Measurements from ENCODE around the gene LRRC14B. TPM values are rescaled to one million over a fixed set of nuclear protein-coding genes. Genes with fewer than 3 reads are reported as not detected.

LRRC14B gene
- total RNA-seq, 1 donor from 2014 or later = not detected

DNA sequence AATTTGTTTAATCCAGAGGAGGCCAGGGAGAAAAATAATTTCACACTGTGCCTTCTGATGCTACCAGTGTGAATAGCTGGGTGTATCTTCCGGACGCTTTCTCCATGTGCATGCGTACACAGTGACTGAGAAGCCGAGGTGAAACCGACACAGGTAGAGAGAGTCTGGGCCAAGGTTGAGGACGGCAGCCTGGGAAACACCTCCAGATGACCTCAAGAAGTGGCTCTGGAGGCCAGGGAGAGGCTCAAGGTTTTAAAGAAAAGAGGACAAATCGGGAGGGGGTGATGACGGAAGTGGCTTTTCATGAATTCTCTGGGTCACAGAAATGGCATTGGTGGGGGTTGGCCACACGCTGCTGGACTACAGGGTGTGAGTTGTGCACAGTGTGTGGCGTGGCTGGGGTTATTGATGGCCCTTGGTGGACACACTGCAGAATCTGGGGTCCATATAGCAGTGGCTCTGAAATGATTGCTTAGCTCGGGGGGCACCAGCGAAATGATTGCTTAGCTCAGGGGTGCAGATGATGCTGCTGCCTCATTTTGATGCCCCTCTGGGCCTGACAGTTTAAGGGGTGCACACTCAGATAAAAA lies 34.1 kb upstream of the LRRC14B start:
- TF ChIP-seq, protein P1, sequence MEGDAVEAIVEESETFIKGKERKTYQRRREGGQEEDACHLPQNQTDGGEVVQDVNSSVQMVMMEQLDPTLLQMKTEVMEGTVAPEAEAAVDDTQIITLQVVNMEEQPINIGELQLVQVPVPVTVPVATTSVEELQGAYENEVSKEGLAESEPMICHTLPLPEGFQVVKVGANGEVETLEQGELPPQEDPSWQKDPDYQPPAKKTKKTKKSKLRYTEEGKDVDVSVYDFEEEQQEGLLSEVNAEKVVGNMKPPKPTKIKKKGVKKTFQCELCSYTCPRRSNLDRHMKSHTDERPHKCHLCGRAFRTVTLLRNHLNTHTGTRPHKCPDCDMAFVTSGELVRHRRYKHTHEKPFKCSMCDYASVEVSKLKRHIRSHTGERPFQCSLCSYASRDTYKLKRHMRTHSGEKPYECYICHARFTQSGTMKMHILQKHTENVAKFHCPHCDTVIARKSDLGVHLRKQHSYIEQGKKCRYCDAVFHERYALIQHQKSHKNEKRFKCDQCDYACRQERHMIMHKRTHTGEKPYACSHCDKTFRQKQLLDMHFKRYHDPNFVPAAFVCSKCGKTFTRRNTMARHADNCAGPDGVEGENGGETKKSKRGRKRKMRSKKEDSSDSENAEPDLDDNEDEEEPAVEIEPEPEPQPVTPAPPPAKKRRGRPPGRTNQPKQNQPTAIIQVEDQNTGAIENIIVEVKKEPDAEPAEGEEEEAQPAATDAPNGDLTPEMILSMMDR (IDR thresholded peaks at IDR 0.05) = no peak
- Mint-ChIP-seq H3K4me3 (ENCODE audit: unreplicated experiment) (no peak overlapping the region), H3K4me1 (ENCODE audit: low read depth) (peaks cover 37% of the 10 kb centered on the region), H3K27me3 (ENCODE audit: low read depth) (peaks cover 8% of the 10 kb centered on the region), H3K27ac (ENCODE audit: unreplicated experiment) (no peak overlapping the region), H3K9me3 (ENCODE audit: low read depth) (no peaks in the 10 kb centered on the region), H3K36me3 (ENCODE audit: low read depth) (peaks cover 3% of the 10 kb centered on the region)
- DNase-seq (ENCODE audit: low spot score) = peak; percentile 60

DNA sequence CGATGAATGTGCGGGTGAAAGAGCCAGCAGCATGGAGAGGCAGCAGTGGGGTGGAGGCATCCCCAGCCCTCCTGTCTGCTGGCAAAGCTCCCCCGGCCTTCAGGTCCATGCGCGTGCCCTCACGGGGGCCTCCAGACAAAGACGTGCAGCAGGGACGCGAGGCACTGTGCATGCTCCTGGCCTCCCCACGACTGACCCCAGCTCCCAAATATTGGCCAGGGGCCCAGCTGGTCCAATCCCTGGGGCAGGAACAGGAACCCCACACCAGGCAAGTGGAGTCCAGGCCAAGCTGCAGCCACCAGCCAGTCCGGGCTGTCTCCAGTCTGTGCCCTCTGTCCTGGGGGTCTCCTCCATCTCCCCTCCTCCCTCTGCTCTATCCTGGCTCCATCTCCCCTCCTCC lies 33.5 kb upstream of the LRRC14B start:
- H3K4me3 Mint-ChIP-seq (ENCODE audit: unreplicated experiment) = no peak overlapping the region
- peak; percentile 74 for DNase-seq (ENCODE audit: low spot score)
- no peak overlapping the region for H3K27ac Mint-ChIP-seq (ENCODE audit: unreplicated experiment)
- no peaks in the 10 kb centered on the region for H3K9me3 Mint-ChIP-seq (ENCODE audit: low read depth)
- TF ChIP-seq, protein P1 (IDR thresholded peaks at IDR 0.05) = no peak
- H3K27me3 Mint-ChIP-seq (ENCODE audit: low read depth) = peaks cover 8% of the 10 kb centered on the region
- H3K4me1 Mint-ChIP-seq (ENCODE audit: low read depth) = peaks cover 37% of the 10 kb centered on the region
- H3K36me3 Mint-ChIP-seq (ENCODE audit: low read depth) = peaks cover 3% of the 10 kb centered on the region

DNA sequence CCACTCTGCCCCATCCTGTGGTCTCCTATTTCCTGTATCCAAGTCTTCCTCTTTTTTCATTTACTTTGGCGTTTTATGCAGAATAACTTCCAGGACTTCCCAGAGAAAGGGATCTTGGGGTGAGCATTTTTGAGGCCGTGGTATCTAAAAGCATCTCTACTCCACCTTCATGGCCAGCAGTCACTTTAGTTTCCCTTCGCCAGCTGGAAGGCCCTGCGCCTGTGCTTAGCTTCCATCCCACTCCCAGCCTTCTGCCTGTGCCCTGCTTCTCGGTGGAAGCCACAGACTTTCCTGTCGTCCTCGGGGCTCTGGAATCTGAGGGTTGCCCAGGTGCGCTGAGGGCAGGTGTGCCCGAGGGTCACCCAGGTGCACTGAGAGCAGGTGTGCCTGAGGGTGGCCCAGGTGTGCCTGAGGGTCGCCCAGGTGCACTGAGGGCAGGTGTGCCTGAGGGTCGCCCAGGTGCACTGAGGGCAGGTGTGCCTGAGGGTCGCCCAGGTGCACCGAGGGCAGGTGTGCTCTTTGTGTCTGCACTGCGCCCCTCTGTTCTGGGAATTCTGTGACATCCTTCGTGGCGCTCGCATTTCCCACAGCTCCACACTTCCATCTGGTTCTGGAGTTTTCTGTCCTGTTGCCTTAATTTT lies 32.4 kb upstream of the LRRC14B start:
- H3K36me3 Mint-ChIP-seq (ENCODE audit: low read depth) = peaks cover 3% of the 10 kb centered on the region
- no peaks in the 10 kb centered on the region for H3K9me3 Mint-ChIP-seq (ENCODE audit: low read depth)
- TF ChIP-seq, protein P1 (IDR thresholded peaks at IDR 0.05) = no peak
- peak; percentile 74 for DNase-seq (ENCODE audit: low spot score)
- H3K27ac Mint-ChIP-seq (ENCODE audit: unreplicated experiment) = peak overlapping the region; percentile 73
- no peak overlapping the region for H3K4me3 Mint-ChIP-seq (ENCODE audit: unreplicated experiment)
- H3K4me1 Mint-ChIP-seq (ENCODE audit: low read depth) = peaks cover 33% of the 10 kb centered on the region
- peaks cover 8% of the 10 kb centered on the region for H3K27me3 Mint-ChIP-seq (ENCODE audit: low read depth)

DNA sequence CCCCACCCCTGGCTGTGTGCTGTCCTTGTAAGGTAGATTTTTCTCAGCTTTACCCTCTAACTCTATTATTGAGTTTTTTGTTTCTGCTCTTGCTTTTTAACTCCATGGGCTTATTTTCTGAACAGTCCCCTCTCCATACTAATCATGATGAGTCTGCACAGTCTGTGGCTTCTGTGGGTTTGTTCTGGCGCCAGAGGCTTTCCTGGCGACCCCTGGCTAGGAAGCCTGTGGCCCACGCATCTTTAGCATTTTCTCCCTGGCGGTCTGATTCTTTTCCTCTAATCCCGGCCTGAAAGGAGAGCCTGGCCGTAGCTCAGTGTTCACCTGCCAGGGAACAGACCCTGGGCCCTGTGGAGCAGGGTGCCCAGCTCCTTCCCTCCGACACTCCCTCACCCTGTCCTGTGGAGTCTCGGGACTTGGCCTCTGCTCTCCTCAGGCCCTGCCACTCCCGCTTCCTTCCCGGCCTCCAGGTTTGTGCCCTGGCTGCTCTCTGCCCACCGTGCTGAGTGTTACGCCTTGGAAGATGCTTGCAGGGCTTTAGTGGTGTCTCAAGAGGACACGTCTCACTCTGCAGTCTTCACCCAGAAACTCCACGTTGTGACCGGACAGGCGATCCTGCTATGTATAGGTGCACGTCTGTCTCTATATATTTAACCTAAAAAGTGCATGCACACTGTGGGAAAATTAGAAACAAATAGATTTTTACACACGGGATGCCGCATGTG lies 31.7 kb upstream of the LRRC14B start:
- H3K4me3 Mint-ChIP-seq (ENCODE audit: unreplicated experiment) = no peak overlapping the region
- TF ChIP-seq, protein P1 (IDR thresholded peaks at IDR 0.05) = no peak
- H3K36me3 Mint-ChIP-seq (ENCODE audit: low read depth) = peaks cover 2% of the 10 kb centered on the region
- H3K4me1 Mint-ChIP-seq (ENCODE audit: low read depth) = peaks cover 28% of the 10 kb centered on the region
- H3K27me3 Mint-ChIP-seq (ENCODE audit: low read depth) = peaks cover 6% of the 10 kb centered on the region
- no peaks in the 10 kb centered on the region for H3K9me3 Mint-ChIP-seq (ENCODE audit: low read depth)
- peak; percentile 67 for DNase-seq (ENCODE audit: low spot score)
- H3K27ac Mint-ChIP-seq (ENCODE audit: unreplicated experiment) = peak overlapping the region; percentile 73

DNA sequence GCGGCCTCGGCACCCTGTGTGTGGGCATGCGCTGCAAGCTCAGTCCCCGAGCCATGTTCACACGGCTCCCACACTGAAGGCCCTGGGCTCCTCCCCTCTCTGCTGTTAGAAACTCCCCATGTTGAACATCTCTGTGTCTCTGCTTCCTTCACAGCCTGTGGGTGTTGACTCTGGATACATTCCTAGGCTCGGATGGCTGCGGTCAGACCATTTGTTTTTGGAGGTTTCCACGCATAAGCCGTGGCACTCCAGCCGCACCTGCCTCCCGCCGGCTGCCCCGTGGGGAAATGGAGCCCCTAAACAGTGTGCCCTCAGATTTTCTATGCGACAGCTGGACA lies 31.2 kb upstream of the LRRC14B start:
- DNase-seq (ENCODE audit: low spot score) = peak; percentile 63
- H3K36me3 Mint-ChIP-seq (ENCODE audit: low read depth) = peaks cover 2% of the 10 kb centered on the region
- no peaks in the 10 kb centered on the region for H3K9me3 Mint-ChIP-seq (ENCODE audit: low read depth)
- H3K4me3 Mint-ChIP-seq (ENCODE audit: unreplicated experiment) = no peak overlapping the region
- peaks cover 27% of the 10 kb centered on the region for H3K4me1 Mint-ChIP-seq (ENCODE audit: low read depth)
- peak overlapping the region; percentile 64 for H3K27ac Mint-ChIP-seq (ENCODE audit: unreplicated experiment)
- TF ChIP-seq, protein P1 (IDR thresholded peaks at IDR 0.05) = no peak
- H3K27me3 Mint-ChIP-seq (ENCODE audit: low read depth) = peaks cover 6% of the 10 kb centered on the region
